HG03432 (cell line): Measurements from ENCODE around the gene RFFL.
"Not testable (repeated sequence)": the region's sequence is repeated elsewhere in the genome, so short reads cannot be mapped to it uniquely, and the experiment has no call there.

Experiments used
- ATAC-seq: cut with Tn5 transposase; IDR thresholded peaks from one replicate; pipeline ENCODE4 v1.9.1; 2021; ENCODE audit warnings: mild to moderate bottlenecking, moderate library complexity; ENCODE audit not compliant: unreplicated experiment

RFFL gene

GRCh38 chr17:35063514-35064223 lies at the start of gene RFFL:
TSS of gene RFFL (minus strand) at chr17:35063707. CDS start at chr17:35026553, 37,154 bp downstream.
- peak; percentile 90 for ATAC-seq

GRCh38 chr17:35110791-35111190 lies 47.3 kb upstream of the RFFL start:
- not testable (repeated sequence) for ATAC-seq

GRCh38 chr17:35104844-35105450 lies 41.4 kb upstream of the RFFL start:
- ATAC-seq: no peak

- no peak for ATAC-seq
Observed at GRCh38 chr17:35103271-35103670, 39.8 kb upstream of the RFFL start.

- ATAC-seq: no peak
Observed at GRCh38 chr17:35101725-35102124, 38.2 kb upstream of the RFFL start.

- ATAC-seq: no peak
Observed at GRCh38 chr17:35101036-35101435, 37.5 kb upstream of the RFFL start.

- no peak for ATAC-seq
Observed at GRCh38 chr17:35099908-35100307, 36.4 kb upstream of the RFFL start.

- ATAC-seq: no peak
Observed at GRCh38 chr17:35097776-35098175, 34.3 kb upstream of the RFFL start.

- no peak for ATAC-seq
Observed at GRCh38 chr17:35095741-35096140, 32.2 kb upstream of the RFFL start.

- ATAC-seq: no peak
Observed at GRCh38 chr17:35094902-35095301, 31.4 kb upstream of the RFFL start.

- ATAC-seq: not testable (repeated sequence)
Observed at GRCh38 chr17:35090707-35091106, 27.2 kb upstream of the RFFL start.

GRCh38 chr17:35089586-35090296 lies 26.2 kb upstream of the RFFL start:
- peak; percentile 11 for ATAC-seq

- ATAC-seq: peak; percentile 79
Observed at GRCh38 chr17:35088881-35089585, 25.5 kb upstream of the RFFL start.

- peak; percentile 8 for ATAC-seq
Observed at GRCh38 chr17:35088356-35088880, 24.9 kb upstream of the RFFL start.

GRCh38 chr17:35087731-35088355 lies 24.3 kb upstream of the RFFL start:
- ATAC-seq: no peak

GRCh38 chr17:35086931-35087573 lies 23.5 kb upstream of the RFFL start:
- ATAC-seq: no peak

- ATAC-seq: no peak
Observed at GRCh38 chr17:35086164-35086563, 22.7 kb upstream of the RFFL start.

GRCh38 chr17:35084987-35085386 lies 21.5 kb upstream of the RFFL start:
- ATAC-seq: no peak

- ATAC-seq: no peak
Observed at GRCh38 chr17:35083071-35083470, 19.6 kb upstream of the RFFL start.

GRCh38 chr17:35082073-35082657 lies 18.7 kb upstream of the RFFL start:
- no peak for ATAC-seq
